Immature natural killer cell (primary cell): ENCODE results near the gene FCRL1. TPM values are rescaled to one million over a fixed set of nuclear protein-coding genes. Genes with fewer than 3 reads are reported as not detected.

Experiments
- polyA plus RNA-seq, 3 donors: library from polyadenylated mRNA; unstranded; fragments of 300-500 nt; fragmentation: Illumina TruSeq; gene quantifications; one replicate each; pipeline ENCODE4 v1.2.3, GENCODE V29; 2021

The FCRL1 gene
- polyA plus RNA-seq, 3 donors from 2014 or later, result 0.09 to 0.41 (median 0.39) TPM

Other genes starting within 250 kb of the FCRL1 start
- gene FCRL4, start 222.0 kb downstream of the FCRL1 start, polyA plus RNA-seq, result not detected
- 100 to 1,000 TPM in 2 of 3 donors, 10 to 100 TPM in 1; 60.3 to 119 (median 115) TPM for gene FCRL3, start 119.4 kb downstream of the FCRL1 start, polyA plus RNA-seq
- gene FCRL2, start 43.0 kb downstream of the FCRL1 start, polyA plus RNA-seq, result not detected
- not detected for gene CD5L, start 21.7 kb upstream of the FCRL1 start, polyA plus RNA-seq
- gene KIRREL1, start 173.5 kb upstream of the FCRL1 start, polyA plus RNA-seq, result not detected